ENCODE data around the gene CDH24. TPM values are rescaled to one million over a fixed set of nuclear protein-coding genes. Genes with fewer than 3 reads are reported as not detected.

The CDH24 gene
- polyA plus RNA-seq, 2 of the 4 experiments (the other 2 are of a cell fraction) = 4.8 to 5.1 TPM

- CTCF ChIA-PET = interaction anchor here (0.9 to 4.3 kb wide), 15 partner anchors 8 to 115 kb away, joined by 3 to 24 read pairs (median 11); partner anchors contain the start of genes ACIN1, C14orf119 and CDH24
- no peak for DNase-seq (ENCODE audit: low read depth in 1 of 2, low spot score in 1 of 2)
- POLR2A ChIA-PET = interaction anchor here (0.5 to 3.7 kb wide), 8 partner anchors 10 to 230 kb away, joined by 3 to 36 read pairs (median 6); partner anchors contain the start of genes ACIN1, C14orf119, PPP1R3E and PRMT5
- Histone ChIP-seq H3K4me2 (peak overlapping the region; percentile 97), H3K27ac (peak overlapping the region; percentile 84 to 92), H3K9me3 (no peaks in the 10 kb centered on the region), H3K4me1 (peaks cover 37% of the 10 kb centered on the region), H3K4me3 (peak overlapping the region; percentile 69; the same call in 2 of the 3 replicates)
- FAIRE-seq = no peak
- TF ChIP-seq REST (IDR thresholded peaks at IDR 0.05) (no peak), BCL3 (IDR thresholded peaks at IDR 0.05) (no peak), RAD21 (conservative IDR thresholded peaks at IDR 0.05 in 1 of 2, IDR thresholded peaks at IDR 0.05 in 1 of 2) (no peak), CHD4 (IDR thresholded peaks at IDR 0.05; ENCODE audit: borderline replicate concordance) (no peak), E2F6 (IDR thresholded peaks at IDR 0.05; ENCODE audit: borderline replicate concordance, low read depth) (no peak), PHF8 (IDR thresholded peaks at IDR 0.05; ENCODE audit: borderline replicate concordance, low read depth) (no peak), ZFP36 (IDR thresholded peaks at IDR 0.05; ENCODE audit: borderline replicate concordance, partially characterized antibody) (no peak), TP53 (CRISPR knock-in tag; IDR thresholded peaks at IDR 0.05) (no peak), POLR2A (IDR thresholded peaks at IDR 0.05; ENCODE audit: low read length) (no peak), PBX3 (IDR thresholded peaks at IDR 0.05) (no peak), POLR2AphosphoS2 (conservative IDR thresholded peaks at IDR 0.05; ENCODE audit: low read length) (no peak), MAFK (IDR thresholded peaks at IDR 0.05; ENCODE audit: partially characterized antibody) (no peak), EHF (CRISPR knock-in tag; IDR thresholded peaks at IDR 0.05) (no peak)
- peak; percentile 13 to 25; a peak in 3 of 6 replicates for ATAC-seq
- WGBS (ENCODE audit: missing lambda C conversion rate) = 53% methylated on average over 5 of the region's 5 CpGs
Measured at GRCh38 chr14:23071921-23072539, 14.7 kb upstream of the CDH24 start.

- H3K27ac ChIP-seq = peak overlapping the region; percentile 84 to 92
- peak overlapping the region; percentile 97 for H3K4me2 ChIP-seq
- DNase-seq (ENCODE audit: low read depth in 1 of 2, low spot score in 1 of 2) = peak; percentile 91 to 96
- peaks cover 32% of the 10 kb centered on the region for H3K4me1 ChIP-seq
- FAIRE-seq = no peak
- WGBS (ENCODE audit: missing lambda C conversion rate) = 3% methylated on average over 14 of the region's 14 CpGs
- ChIA-PET POLR2A (interaction anchor here (0.5 to 3.7 kb wide), 8 partner anchors 9 to 230 kb away, joined by 3 to 36 read pairs (median 6); partner anchors contain the start of genes ACIN1, C14orf119, PPP1R3E and PRMT5), CTCF (interaction anchor here (0.6 to 4.3 kb wide), 19 partner anchors 8 to 144 kb away, joined by 3 to 24 read pairs (median 5); partner anchors contain the start of genes ACIN1, C14orf119 and CDH24)
- H3K9me3 ChIP-seq = no peaks in the 10 kb centered on the region
- peak overlapping the region; percentile 69 for H3K4me3 ChIP-seq
- peak; percentile 94 for ATAC-seq
- TF ChIP-seq ATOH8 (CRISPR knock-in tag; IDR thresholded peaks at IDR 0.05; ENCODE audit: low read depth) (no peak), REST (IDR thresholded peaks at IDR 0.05) (no peak), USF2 (IDR thresholded peaks at IDR 0.05) (no peak), CEBPB (IDR thresholded peaks at IDR 0.05) (no peak), HOXA7 (CRISPR knock-in tag; IDR thresholded peaks at IDR 0.05) (no peak), MAZ (IDR thresholded peaks at IDR 0.05; ENCODE audit: borderline replicate concordance, low read depth, low read length) (0 out of 2 replicates have a peak, but pooled peaks have one; percentile 23), NFE2L2 (conservative IDR thresholded peaks at IDR 0.05; ENCODE audit: low read length) (no peak)
Measured at GRCh38 chr14:23071244-23071920, 14.1 kb upstream of the CDH24 start.

Measured in A549 (cell line).